NOMO-1 treated with dmso at 0.1 percent for 144 hours (cell line): ENCODE results near the gene MIA3.

Source experiments
- DNase-seq: peaks from one replicate; lab custom pipeline; 2025; ENCODE audit not compliant: unreplicated experiment; lab: John Stamatoyannopoulos, UW

The MIA3 gene

GRCh38 chr1:222716393-222716792, 98.5 kb downstream of the MIA3 start:
- DNase-seq: no peak
